Measurements from ENCODE around the gene TSEN2.

DNA sequence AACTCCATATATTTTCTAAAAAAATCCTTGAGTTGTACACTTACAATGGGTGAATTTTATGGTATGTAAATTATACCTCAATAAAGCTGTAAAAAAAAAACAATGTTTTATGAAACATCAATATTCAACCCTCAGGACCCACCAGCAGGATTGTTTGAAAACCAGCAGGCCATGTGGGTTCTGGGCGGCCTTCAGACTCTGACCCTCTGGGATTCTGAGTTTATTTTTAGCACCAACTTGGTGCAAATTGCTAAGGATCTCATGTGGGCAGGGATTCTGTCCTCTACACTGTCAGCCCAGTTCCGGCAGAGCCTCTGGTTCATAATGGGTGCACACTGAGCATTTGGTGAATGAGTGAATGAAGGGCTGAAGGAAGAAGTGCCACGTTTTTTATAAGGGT lies 24.2 kb upstream of the TSEN2 start:
- TF ChIP-seq E2F4 (CRISPR knock-in tag; IDR thresholded peaks at IDR 0.05; ENCODE audit: low read depth) (no peak), TGIF2 (CRISPR knock-in tag; IDR thresholded peaks at IDR 0.05) (no peak), ZSCAN32 (CRISPR knock-in tag; IDR thresholded peaks at IDR 0.05) (no peak)
- TF ChIP-seq, protein P1, sequence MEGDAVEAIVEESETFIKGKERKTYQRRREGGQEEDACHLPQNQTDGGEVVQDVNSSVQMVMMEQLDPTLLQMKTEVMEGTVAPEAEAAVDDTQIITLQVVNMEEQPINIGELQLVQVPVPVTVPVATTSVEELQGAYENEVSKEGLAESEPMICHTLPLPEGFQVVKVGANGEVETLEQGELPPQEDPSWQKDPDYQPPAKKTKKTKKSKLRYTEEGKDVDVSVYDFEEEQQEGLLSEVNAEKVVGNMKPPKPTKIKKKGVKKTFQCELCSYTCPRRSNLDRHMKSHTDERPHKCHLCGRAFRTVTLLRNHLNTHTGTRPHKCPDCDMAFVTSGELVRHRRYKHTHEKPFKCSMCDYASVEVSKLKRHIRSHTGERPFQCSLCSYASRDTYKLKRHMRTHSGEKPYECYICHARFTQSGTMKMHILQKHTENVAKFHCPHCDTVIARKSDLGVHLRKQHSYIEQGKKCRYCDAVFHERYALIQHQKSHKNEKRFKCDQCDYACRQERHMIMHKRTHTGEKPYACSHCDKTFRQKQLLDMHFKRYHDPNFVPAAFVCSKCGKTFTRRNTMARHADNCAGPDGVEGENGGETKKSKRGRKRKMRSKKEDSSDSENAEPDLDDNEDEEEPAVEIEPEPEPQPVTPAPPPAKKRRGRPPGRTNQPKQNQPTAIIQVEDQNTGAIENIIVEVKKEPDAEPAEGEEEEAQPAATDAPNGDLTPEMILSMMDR (IDR thresholded peaks at IDR 0.05 in 2 of 3, conservative IDR thresholded peaks at IDR 0.05 in 1 of 3; ENCODE audit: insufficient read depth in 2 of 3, low read depth in 1 of 3, low read length in 3 of 3) = no peak

All from K562 (cell line).